AG09319 (cell line): ENCODE results near the gene NXPH4.

ENCODE experiments used
- DNase-seq: peaks from one replicate; pipeline ENCODE4 v3.0.0-alpha.2; 2010; ENCODE audit warnings: low read depth; ENCODE audit errors: extremely low read depth
- TF ChIP-seq, protein P1 (sequence below): IDR thresholded peaks from 2 replicates; pipeline ENCODE4 v1.5.1; 2011; ENCODE audit warnings: low read depth, mild to moderate bottlenecking, inconsistent platforms, low read length, moderate library complexity

Gene NXPH4

DNA sequence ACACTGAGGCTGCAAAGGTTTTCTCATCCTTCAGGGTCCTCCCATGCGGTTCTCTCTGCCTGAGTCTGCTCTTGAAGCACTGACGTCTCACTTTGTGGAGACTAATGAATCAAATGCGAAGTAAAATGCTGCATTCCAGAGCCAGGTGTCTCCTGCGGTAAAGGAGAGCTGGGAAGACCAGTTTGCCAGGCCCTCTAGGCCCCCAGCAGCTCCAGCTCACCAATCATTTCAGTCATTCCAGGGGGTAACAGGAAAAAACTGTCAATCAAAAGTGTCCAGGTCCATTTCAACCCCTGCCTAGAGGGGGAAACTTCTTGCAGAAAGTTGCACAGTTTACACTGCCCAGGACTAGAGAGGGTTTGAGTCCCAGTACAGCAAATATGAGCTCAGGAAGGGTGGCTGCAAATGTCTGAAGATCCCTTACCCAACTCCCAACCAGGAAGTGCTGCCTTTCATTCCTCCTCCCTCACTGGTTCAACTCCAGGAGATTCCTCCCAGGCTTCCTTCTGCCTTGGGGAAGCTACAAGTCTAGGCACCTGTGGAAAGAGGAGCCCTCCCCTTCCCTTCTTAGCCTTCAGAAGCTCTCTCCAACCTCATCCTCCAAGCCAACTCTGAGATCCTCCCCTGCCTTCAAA lies 2.7 kb upstream of the NXPH4 start:
- TF ChIP-seq, protein P1, sequence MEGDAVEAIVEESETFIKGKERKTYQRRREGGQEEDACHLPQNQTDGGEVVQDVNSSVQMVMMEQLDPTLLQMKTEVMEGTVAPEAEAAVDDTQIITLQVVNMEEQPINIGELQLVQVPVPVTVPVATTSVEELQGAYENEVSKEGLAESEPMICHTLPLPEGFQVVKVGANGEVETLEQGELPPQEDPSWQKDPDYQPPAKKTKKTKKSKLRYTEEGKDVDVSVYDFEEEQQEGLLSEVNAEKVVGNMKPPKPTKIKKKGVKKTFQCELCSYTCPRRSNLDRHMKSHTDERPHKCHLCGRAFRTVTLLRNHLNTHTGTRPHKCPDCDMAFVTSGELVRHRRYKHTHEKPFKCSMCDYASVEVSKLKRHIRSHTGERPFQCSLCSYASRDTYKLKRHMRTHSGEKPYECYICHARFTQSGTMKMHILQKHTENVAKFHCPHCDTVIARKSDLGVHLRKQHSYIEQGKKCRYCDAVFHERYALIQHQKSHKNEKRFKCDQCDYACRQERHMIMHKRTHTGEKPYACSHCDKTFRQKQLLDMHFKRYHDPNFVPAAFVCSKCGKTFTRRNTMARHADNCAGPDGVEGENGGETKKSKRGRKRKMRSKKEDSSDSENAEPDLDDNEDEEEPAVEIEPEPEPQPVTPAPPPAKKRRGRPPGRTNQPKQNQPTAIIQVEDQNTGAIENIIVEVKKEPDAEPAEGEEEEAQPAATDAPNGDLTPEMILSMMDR = no peak
- DNase-seq = no peak

DNA sequence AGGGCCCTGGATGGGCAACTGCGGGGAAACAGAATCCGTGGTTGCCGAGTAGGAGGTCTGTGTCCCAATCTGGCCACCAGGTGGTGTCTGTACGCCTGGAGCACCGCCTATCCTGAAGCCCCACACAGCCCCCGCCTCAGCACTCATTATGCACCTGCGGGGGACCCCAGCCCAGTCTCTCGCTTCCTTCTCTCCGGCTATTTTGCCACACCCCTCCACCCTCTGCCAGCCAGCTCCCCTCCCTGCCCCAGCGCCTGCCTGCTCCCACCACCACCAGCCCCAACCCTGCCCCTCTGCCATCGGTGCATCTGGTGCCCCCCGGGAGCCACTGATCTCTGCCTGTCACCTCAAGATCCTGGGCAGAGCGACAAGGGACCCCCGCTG lies 2.2 kb upstream of the NXPH4 start:
- no peak for DNase-seq
- TF ChIP-seq, protein P1 = peak; percentile 68

DNA sequence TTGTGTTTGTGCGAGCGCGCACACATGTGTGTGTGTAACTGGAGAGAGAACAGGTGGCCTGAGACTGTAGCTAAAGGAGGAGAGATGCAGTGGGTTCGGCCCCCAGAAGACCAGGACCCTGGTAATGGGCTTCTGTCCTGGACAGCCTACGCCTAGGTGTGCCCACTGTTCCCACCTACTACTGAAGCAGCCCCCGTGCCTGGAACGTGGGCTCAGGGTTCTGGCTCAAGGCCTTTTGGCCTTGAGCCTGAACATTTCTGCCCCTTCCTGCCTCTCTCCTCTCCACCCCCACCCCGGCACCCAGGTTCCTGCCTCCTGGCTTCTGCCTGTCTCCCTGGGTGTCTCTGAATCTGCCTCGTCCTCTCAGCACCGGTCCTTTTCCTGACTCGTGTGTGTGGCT lies 1.5 kb upstream of the NXPH4 start:
- TF ChIP-seq, protein P1 = no peak
- no peak for DNase-seq

DNA sequence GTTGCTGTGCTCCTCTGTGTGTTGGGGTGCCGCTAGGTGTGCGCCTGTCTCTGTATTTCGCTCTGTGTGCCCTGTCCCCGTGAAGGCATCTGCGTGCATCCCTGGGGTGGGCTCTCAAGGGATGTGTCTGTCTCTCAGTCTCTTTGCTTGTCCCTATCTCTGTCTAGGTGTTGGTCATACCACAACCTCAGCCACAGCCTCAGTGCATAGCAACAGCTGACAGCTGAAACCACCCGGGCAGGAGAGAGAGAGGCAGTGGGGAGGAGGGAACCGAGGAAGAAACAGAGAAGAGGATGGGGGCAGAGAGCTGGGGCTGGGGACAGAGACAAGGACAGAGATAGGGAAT lies 953 bp upstream of the NXPH4 start:
- no peak for DNase-seq
- TF ChIP-seq, protein P1 = no peak

DNA sequence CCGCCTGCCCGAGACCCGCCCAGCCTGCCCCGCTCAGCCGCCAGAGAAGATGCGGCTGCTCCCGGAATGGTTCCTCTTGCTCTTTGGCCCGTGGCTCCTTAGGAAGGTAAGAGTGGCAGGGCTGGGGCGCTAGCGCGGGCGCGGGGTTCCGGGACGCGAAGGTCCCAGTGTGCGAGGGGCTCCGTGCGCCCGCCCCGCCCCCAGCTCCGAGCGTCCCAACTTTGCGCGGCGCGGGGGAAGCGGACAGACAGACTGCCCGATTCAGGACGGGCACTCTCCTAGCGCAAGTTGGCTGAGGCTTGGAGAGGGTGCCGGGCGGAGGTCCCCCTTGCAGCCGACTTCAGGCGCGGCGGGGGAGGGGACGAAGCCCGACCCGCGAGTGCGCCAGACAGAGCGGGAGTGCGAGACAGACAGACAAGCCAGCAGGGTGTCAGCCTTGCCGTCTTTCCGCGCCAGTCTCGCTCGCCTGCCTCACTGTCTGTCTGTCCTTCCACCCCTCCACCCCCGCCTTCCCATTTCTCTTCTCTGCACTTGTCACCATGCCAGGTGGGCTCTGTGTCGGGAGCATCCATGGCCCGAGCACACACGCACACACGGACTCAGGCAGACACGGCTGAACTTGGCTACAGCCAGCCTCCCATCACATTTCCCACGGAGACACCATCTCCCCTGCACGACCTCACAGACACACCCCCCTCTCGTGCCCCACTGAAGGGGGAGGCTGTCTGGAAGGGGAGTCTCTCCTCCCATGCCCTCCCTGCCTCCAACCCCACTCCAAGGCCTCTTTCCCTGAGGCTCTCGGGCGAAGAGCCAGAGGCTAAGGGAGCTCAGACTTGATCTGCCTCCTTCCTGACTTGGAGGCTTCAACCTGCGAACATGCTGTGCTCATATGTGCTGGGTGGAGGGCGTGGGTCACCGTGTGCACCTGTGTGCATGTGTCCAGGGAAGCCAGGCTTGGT lies 606 bp downstream of the NXPH4 start:
- TF ChIP-seq, protein P1 = no peak
- no peak for DNase-seq

DNA sequence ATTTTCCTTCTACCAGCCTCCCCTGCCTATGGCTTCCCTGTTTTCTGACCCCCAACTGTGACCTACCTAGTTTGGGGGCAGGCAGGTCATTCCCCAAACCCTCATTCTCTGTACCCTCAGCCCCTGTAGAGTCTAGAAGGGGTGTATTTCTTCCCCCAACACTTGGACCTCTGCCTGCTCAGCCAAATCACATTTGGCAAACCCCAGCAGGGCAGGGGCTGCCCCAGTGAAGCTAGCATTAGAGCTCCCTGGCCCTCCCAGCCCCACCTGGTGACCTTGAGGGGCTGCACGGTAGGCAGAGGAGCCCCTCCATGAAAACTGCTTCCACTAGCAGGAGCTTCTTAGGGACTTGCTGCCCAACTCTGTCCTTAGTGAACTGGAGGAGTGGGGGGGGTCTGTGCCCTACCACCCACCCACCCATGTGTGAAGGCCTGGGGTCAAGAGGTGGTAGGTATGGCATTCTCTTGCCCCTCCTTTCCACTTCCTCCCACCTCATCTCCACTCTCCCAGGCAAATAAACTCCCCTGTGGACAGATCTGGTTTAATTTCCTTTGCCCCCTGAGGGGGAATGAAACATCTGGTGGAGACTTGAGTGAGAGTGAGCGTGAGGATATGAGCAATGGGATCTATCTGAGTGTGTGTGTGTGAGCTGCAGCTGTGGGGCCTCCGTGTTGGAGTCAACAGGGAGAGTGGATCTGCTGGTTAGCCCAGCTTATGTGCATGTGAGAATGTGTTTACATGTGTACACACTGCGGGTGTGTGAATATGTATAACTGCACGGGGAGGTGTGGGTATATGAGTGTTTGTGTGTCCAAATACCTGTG lies 1.6 kb downstream of the NXPH4 start:
- no peak for DNase-seq
- TF ChIP-seq, protein P1 = no peak
